PC-9 (cell line): Measurements from ENCODE around the gene AKR1B1.

ENCODE experiments used
- CTCF ChIP-seq: fragments of 200-600 bp; sonication (generic); conservative IDR thresholded peaks from 2 replicates; pipeline ENCODE4 v1.6.1; 2017; ENCODE audit warnings: mixed run types, antibody characterized with exemption, mild to moderate bottlenecking, moderate library complexity
- EZH2 ChIP-seq: fragments of 200-600 bp; sonication (generic); IDR thresholded peaks from 2 replicates; pipeline ENCODE4 v1.8.0; 2017; ENCODE audit warnings: antibody characterized with exemption, low read depth

DNA sequence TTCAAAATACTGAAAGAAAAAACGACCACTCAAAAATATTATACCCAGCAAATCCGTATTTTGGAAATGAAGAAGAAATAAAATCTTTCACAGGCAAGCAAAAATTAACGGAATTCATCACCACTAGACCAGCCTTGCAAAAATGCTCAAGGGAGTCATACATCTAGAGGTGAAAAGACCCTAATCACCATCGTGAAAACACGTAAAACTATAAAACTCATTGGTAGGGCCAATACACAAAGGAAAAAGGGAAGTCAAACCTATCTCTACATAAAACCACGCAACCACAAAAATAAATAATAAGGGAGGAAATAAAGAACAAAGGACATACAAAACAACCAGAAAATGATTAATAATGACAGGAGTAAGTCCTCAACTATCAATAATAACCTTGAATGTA is 6.6 kb upstream of the AKR1B1 start:
- TF ChIP-seq CTCF (no peak), EZH2 (no peak)
